Breast epithelium (tissue), 4 donors: Measurements from ENCODE around the gene CYB561. TPM values are rescaled to one million over a fixed set of nuclear protein-coding genes. Genes with fewer than 3 reads are reported as not detected.

Experiments
- DNase-seq, 2 donors: peaks; one replicate each; pipeline ENCODE4 v3.0.0-alpha.2; 2019; ENCODE audit warnings: low spot score in 2 of 2
- H3K27ac ChIP-seq, 2 donors: fragments of 200-600 bp; sonication (generic) in 1 of 2; one replicate each; pipeline ENCODE4 v1.5.1; 2016 to 2019; ENCODE audit warnings: mild to moderate bottlenecking in 1 of 2
- H3K27me3 ChIP-seq, 2 donors: fragments of 200-600 bp; sonication (generic) in 1 of 2; one replicate each; pipeline versions ENCODE4 v1.5.1 to v1.6.0; 2017 to 2019; ENCODE audit warnings: control low read depth in 1 of 2, mild to moderate bottlenecking in 1 of 2
- H3K36me3 ChIP-seq: fragments of 200-600 bp; one replicate; pipeline ENCODE4 v1.5.1; 2019
- H3K4me1 ChIP-seq, 2 donors: fragments of 200-600 bp; sonication (generic); one replicate each; pipeline ENCODE4 v1.5.1; 2016 to 2019; ENCODE audit warnings: control low read depth in 1 of 2
- H3K4me3 ChIP-seq, 3 donors: fragments of 200-600 bp; sonication (generic); 1 replicate in 2 of 3; 2 replicates in 1 of 3; pipeline ENCODE4 v1.5.1; 2016 to 2019; ENCODE audit warnings: mild to moderate bottlenecking in 3 of 3, moderate library complexity in 2 of 3
- H3K9me3 ChIP-seq, 2 donors: fragments of 200-600 bp; sonication (generic) in 1 of 2; one replicate each; pipeline ENCODE4 v1.5.1; 2016 to 2019; ENCODE audit warnings: control low read depth in 1 of 2
- POLR2A ChIP-seq: fragments of 450-650 bp; IDR thresholded peaks from one replicate; pipeline ENCODE4 v1.6.1; 2016; ENCODE audit warnings: antibody characterized with exemption, mild to moderate bottlenecking, moderate library complexity
- POLR2AphosphoS5 ChIP-seq, 3 donors: sonication (generic); formaldehyde crosslinking; IDR thresholded peaks; one replicate each; pipeline ENCODE4 v1.6.1; 2017; ENCODE audit warnings: antibody characterized with exemption in 3 of 3
- intact Hi-C: fragments of 100-400 bp; cut with DNase I; formaldehyde crosslinking; loops from one replicate; pipeline ENCODE4 v1.15.1; 2023; ENCODE audit warnings: low total_unique reads
- total RNA-seq, 3 donors: library from RNA; depleted of rRNA; stranded (reverse); fragments of >200 nt; gene quantifications; one replicate each; pipeline ENCODE4 v1.1.0, GENCODE V29; 2016
- TF ChIP-seq, protein P1 (sequence below), 3 donors: fragments of 450-650 bp; IDR thresholded peaks; one replicate each; pipeline ENCODE4 v1.5.1; 2016 to 2017; ENCODE audit warnings: antibody characterized with exemption in 3 of 3, mild to moderate bottlenecking in 3 of 3, moderate library complexity in 3 of 3

Gene CYB561
- total RNA-seq, 3 donors from 2014 or later: 14.6 to 52.4 (median 43.3) TPM

- no peak for DNase-seq
- Histone ChIP-seq H3K36me3 (no peaks in the 10 kb centered on the region), H3K4me3 (no peak overlapping the region), H3K27me3 (no peaks in the 10 kb centered on the region), H3K4me1 (no peaks in the 10 kb centered on the region), H3K27ac (no peak overlapping the region), H3K9me3 (no peaks in the 10 kb centered on the region)
- intact Hi-C loops: no loop called here
- TF ChIP-seq POLR2A (no peak), POLR2AphosphoS5 (IDR thresholded peaks at IDR 0.05) (no peak)
- TF ChIP-seq, protein P1, sequence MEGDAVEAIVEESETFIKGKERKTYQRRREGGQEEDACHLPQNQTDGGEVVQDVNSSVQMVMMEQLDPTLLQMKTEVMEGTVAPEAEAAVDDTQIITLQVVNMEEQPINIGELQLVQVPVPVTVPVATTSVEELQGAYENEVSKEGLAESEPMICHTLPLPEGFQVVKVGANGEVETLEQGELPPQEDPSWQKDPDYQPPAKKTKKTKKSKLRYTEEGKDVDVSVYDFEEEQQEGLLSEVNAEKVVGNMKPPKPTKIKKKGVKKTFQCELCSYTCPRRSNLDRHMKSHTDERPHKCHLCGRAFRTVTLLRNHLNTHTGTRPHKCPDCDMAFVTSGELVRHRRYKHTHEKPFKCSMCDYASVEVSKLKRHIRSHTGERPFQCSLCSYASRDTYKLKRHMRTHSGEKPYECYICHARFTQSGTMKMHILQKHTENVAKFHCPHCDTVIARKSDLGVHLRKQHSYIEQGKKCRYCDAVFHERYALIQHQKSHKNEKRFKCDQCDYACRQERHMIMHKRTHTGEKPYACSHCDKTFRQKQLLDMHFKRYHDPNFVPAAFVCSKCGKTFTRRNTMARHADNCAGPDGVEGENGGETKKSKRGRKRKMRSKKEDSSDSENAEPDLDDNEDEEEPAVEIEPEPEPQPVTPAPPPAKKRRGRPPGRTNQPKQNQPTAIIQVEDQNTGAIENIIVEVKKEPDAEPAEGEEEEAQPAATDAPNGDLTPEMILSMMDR (IDR thresholded peaks at IDR 0.05): no peak
Observed at GRCh38 chr17:63402431-63403212, 43.5 kb downstream of the CYB561 start.

GRCh38 chr17:63399856-63400255 lies 46.2 kb downstream of the CYB561 start:
- H3K27ac ChIP-seq: no peak overlapping the region
- H3K36me3 ChIP-seq: no peaks in the 10 kb centered on the region
- H3K4me3 ChIP-seq: no peak overlapping the region
- peaks cover 0 to under 1% of the 10 kb centered on the region in 2 donors for H3K4me1 ChIP-seq
- no peak for DNase-seq
- no peaks in the 10 kb centered on the region for H3K9me3 ChIP-seq
- H3K27me3 ChIP-seq: no peaks in the 10 kb centered on the region
- TF ChIP-seq POLR2AphosphoS5 (IDR thresholded peaks at IDR 0.05) (no peak), POLR2A (no peak)
- TF ChIP-seq, protein P1 (IDR thresholded peaks at IDR 0.05): no peak
- intact Hi-C loops: no loop called here

- Histone ChIP-seq H3K4me1 (peaks cover 0 to 4% of the 10 kb centered on the region in 2 donors), H3K27me3 (no peaks in the 10 kb centered on the region), H3K9me3 (no peaks in the 10 kb centered on the region), H3K27ac (no peak overlapping the region), H3K4me3 (no peak overlapping the region), H3K36me3 (no peaks in the 10 kb centered on the region)
- intact Hi-C loops: no loop called here
- no peak for DNase-seq
- TF ChIP-seq POLR2AphosphoS5 (IDR thresholded peaks at IDR 0.05) (no peak), POLR2A (no peak)
- TF ChIP-seq, protein P1 (IDR thresholded peaks at IDR 0.05): no peak
Observed at GRCh38 chr17:63399316-63399715, 46.8 kb downstream of the CYB561 start.

- no peak overlapping the region for H3K27ac ChIP-seq
- TF ChIP-seq, protein P1 (IDR thresholded peaks at IDR 0.05): no peak
- no peak for TF ChIP-seq POLR2A
- no peak for TF ChIP-seq POLR2AphosphoS5 (IDR thresholded peaks at IDR 0.05)
- no peaks in the 10 kb centered on the region for H3K36me3 ChIP-seq
- peaks cover 0 to 4% of the 10 kb centered on the region in 2 donors for H3K4me1 ChIP-seq
- H3K4me3 ChIP-seq: no peak overlapping the region
- intact Hi-C loops: no loop called here
- no peaks in the 10 kb centered on the region for H3K9me3 ChIP-seq
- no peaks in the 10 kb centered on the region for H3K27me3 ChIP-seq
- no peak for DNase-seq
Observed at GRCh38 chr17:63398680-63399079, 47.4 kb downstream of the CYB561 start.

DNA sequence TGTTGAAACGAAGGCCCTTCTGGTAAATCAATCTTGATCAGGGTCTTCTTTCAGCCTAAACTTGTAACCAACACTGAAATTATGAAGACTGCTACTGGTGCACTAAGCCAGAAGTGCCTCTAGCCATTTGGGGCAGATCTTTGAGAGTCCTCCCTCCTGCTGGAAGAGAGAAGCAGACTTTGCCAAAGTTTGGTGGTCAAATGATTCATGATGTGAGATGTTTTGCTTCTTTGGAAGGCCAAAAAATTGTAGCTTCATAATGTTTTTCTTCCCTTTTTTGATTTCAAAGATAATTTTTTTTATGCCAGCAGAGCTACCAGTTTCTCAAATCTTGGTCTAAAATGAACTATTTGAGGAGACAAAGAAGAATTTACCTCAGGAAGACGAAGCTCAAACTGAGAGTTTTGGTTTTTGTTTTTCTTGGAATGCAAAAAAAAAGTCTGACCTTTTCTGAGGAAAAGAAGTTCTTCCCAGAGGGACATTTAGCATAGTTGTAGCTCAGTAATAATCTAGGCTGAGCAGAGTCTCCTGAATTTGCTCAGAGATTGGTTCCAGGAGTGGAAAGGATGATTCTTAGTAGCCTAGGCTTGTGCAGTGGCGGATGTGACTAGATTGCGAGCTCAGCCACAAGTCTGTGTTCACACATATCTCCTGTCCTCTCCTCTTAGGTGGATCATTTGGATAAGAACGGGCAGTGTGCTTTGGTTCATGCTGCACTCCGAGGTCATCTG lies 50.9 kb downstream of the CYB561 start:
- intact Hi-C loops: no loop called here
- TF ChIP-seq POLR2A: no peak
- TF ChIP-seq, protein P1 (IDR thresholded peaks at IDR 0.05): no peak
- TF ChIP-seq POLR2AphosphoS5 (IDR thresholded peaks at IDR 0.05): no peak
- Histone ChIP-seq H3K27me3 (no peaks in the 10 kb centered on the region), H3K27ac (peak overlapping the region; percentile 40 to 45), H3K4me1 (peaks cover 0 to 4% of the 10 kb centered on the region in 2 donors), H3K36me3 (no peaks in the 10 kb centered on the region), H3K9me3 (no peaks in the 10 kb centered on the region), H3K4me3 (no peak overlapping the region)
- no peak for DNase-seq
